A549 (cell line): ENCODE results near the gene RTN4RL1. TPM values are rescaled to one million over a fixed set of nuclear protein-coding genes. Genes with fewer than 3 reads are reported as not detected.

Source experiments
- ATAC-seq, 2 experiments: fragments of 200-7000 bp in 1 of 2; fragments of >200 bp in 1 of 2; cut with Nextera tagmentation in 1 of 2; cut with Tn5 transposase in 1 of 2; 3 replicates each; pipeline versions ENCODE4 v1.8.0 to v1.9.1; 2018 to 2020; ENCODE audit warnings: mild to moderate bottlenecking in 1 of 2, moderate library complexity in 1 of 2
- CTCF ChIA-PET: fragments of 300-600 bp; sonication (Branson Sonifier 250); formaldehyde crosslinking; extraction: SDS; loops from one replicate; lab custom pipeline; 2021; ENCODE audit warnings: antibody characterized with exemption, inconsistent platforms; lab: Yijun Ruan, JAX
- POLR2A ChIA-PET: fragments of 350-600 bp; formaldehyde crosslinking; extraction: SDS; loops from one replicate; lab custom pipeline; 2021; ENCODE audit warnings: antibody characterized with exemption, inconsistent platforms; lab: Yijun Ruan, JAX
- DNase-seq, 2 experiments: peaks; one replicate each; pipeline versions ENCODE4 v3.0.0 to v3.0.0-alpha.2; 2011 to 2016; ENCODE audit warnings: low read depth in 1 of 2, low spot score in 1 of 2
- FAIRE-seq: peaks from 2 replicates; lab custom pipeline; 2011; peaks lifted over from hg19 to GRCh38; lab: Jason Lieb, UNC
- H3K27ac ChIP-seq, 2 experiments: fragments of >200 bp; sonication (Bioruptor Twin); formaldehyde crosslinking; 3 replicates each; pipeline ENCODE4 v1.5.1; 2016 to 2017
- H3K4me1 ChIP-seq: fragments of >200 bp; sonication (Bioruptor Twin); formaldehyde crosslinking; 3 replicates; pipeline ENCODE4 v1.6.1; 2016
- H3K4me2 ChIP-seq: fragments of >200 bp; sonication (Bioruptor Twin); formaldehyde crosslinking; 3 replicates; pipeline ENCODE4 v1.6.1; 2016
- H3K4me3 ChIP-seq: fragments of >200 bp; sonication (Bioruptor Twin); formaldehyde crosslinking; 3 replicates; pipeline ENCODE4 v1.5.1; 2016
- H3K9me3 ChIP-seq: fragments of >200 bp; sonication (Bioruptor Twin); formaldehyde crosslinking; 3 replicates; pipeline ENCODE4 v1.6.1; 2016
- ATOH8 ChIP-seq: fragments of 250-450 bp; sonication (Bioruptor Pico); IDR thresholded peaks from 2 replicates; pipeline ENCODE4 v1.5.0; 2020; ENCODE audit warnings: low read depth, mild to moderate bottlenecking, moderate library complexity
- FOSB ChIP-seq: fragments of 250-450 bp; sonication (Bioruptor Pico); IDR thresholded peaks from 2 replicates; pipeline ENCODE4 v1.5.0; 2020; ENCODE audit warnings: mild to moderate bottlenecking, moderate library complexity
- HDAC2 ChIP-seq: fragments of 200-600 bp; sonication (generic); IDR thresholded peaks from 2 replicates; pipeline ENCODE4 v1.6.1; 2016
- HES2 ChIP-seq: fragments of >200 bp; sonication (Bioruptor Twin); formaldehyde crosslinking; IDR thresholded peaks from 2 replicates; pipeline ENCODE4 v1.6.1; 2016
- HMGXB4 ChIP-seq: fragments of 250-450 bp; sonication (Bioruptor Pico); IDR thresholded peaks from 2 replicates; pipeline ENCODE4 v1.5.0; 2021; ENCODE audit warnings: mild to moderate bottlenecking, moderate library complexity, borderline replicate concordance
- HOXA7 ChIP-seq: fragments of 250-450 bp; sonication (Bioruptor Pico); IDR thresholded peaks from 2 replicates; pipeline ENCODE4 v1.5.0; 2020; ENCODE audit warnings: mild to moderate bottlenecking, moderate library complexity
- HOXB13 ChIP-seq: fragments of 250-450 bp; sonication (Bioruptor Pico); IDR thresholded peaks from 2 replicates; pipeline ENCODE4 v1.5.0; 2020; ENCODE audit warnings: low read depth, mild to moderate bottlenecking, moderate library complexity
- JUNB ChIP-seq: fragments of >200 bp; sonication (Bioruptor Twin); formaldehyde crosslinking; IDR thresholded peaks from 2 replicates; pipeline ENCODE4 v1.6.1; 2016
- NFE2L2 ChIP-seq: fragments of 150-350 bp; conservative IDR thresholded peaks from 2 replicates; pipeline ENCODE4 v1.6.1; 2014; ENCODE audit warnings: low read length
- PBX3 ChIP-seq: IDR thresholded peaks from 2 replicates; pipeline ENCODE4 v1.6.1; 2012
- RAD21 ChIP-seq, 2 experiments: fragments of >200 bp in 1 of 2; sonication (Bioruptor Twin) in 1 of 2; formaldehyde crosslinking in 1 of 2; IDR thresholded peaks in 1 of 2; conservative IDR thresholded peaks in 1 of 2; 2 replicates in 1 of 2; 3 replicates in 1 of 2; pipeline ENCODE4 v1.6.1; 2012 to 2018; ENCODE audit warnings: inconsistent platforms in 1 of 2
- RARB ChIP-seq: fragments of 250-450 bp; sonication (Bioruptor Pico); IDR thresholded peaks from 2 replicates; pipeline ENCODE4 v1.8.0; 2021; ENCODE audit warnings: mild to moderate bottlenecking, moderate library complexity
- RCOR1 ChIP-seq: fragments of 150-350 bp; IDR thresholded peaks from 2 replicates; pipeline ENCODE4 v1.6.1; 2014; ENCODE audit warnings: antibody characterized with exemption, low read length, low read depth
- TFCP2L1 ChIP-seq: fragments of 250-450 bp; sonication (Bioruptor Pico); IDR thresholded peaks from 2 replicates; pipeline ENCODE4 v1.5.0; 2021; ENCODE audit warnings: mild to moderate bottlenecking
- TP53 ChIP-seq: fragments of 250-450 bp; sonication (Bioruptor Pico); IDR thresholded peaks from 2 replicates; pipeline ENCODE4 v1.5.0; 2021; ENCODE audit warnings: mild to moderate bottlenecking, moderate library complexity
- USF2 ChIP-seq: fragments of 450-650 bp; IDR thresholded peaks from 2 replicates; pipeline ENCODE4 v1.6.1; 2014; ENCODE audit warnings: antibody characterized with exemption
- ZNF302 ChIP-seq: fragments of 250-450 bp; sonication (Bioruptor Pico); IDR thresholded peaks from 2 replicates; pipeline ENCODE4 v1.9.0; 2021; ENCODE audit warnings: inconsistent platforms, mild to moderate bottlenecking, moderate library complexity
- ZSCAN20 ChIP-seq: fragments of 250-450 bp; sonication (Bioruptor Pico); IDR thresholded peaks from 2 replicates; pipeline ENCODE4 v1.8.0; 2022; ENCODE audit warnings: mild to moderate bottlenecking, moderate library complexity
- WGBS: methylation state at CpG from one replicate; pipeline ENCODE4 v1.1.6; 2017; ENCODE audit errors: missing lambda C conversion rate; 5-methylcytosine and 5-hydroxymethylcytosine counted together
- polyA plus RNA-seq, 4 experiments: library from polyadenylated mRNA; depleted of rRNA in 3 of 4; stranded (reverse); fragments of >200 nt; fragmentation: RNase III in 1 of 4; extraction: RNeasy Plus Mini Kit Qiagen cat#74134 plus additional on column Dnase treatment in 1 of 4; gene quantifications; 2 replicates in 3 of 4; 3 replicates in 1 of 4; pipeline ENCODE4 v1.2.3, GENCODE V29; 2011 to 2017

Gene RTN4RL1
- polyA plus RNA-seq, 2 of the 4 experiments (the other 2 are of a cell fraction): 0.39 to 1.5 TPM

- no peaks in the 10 kb centered on the region for H3K9me3 ChIP-seq
- H3K4me1 ChIP-seq: no peaks in the 10 kb centered on the region
- 82% methylated on average over 10 of the region's 10 CpGs for WGBS
- no peak for FAIRE-seq
- TF ChIP-seq USF2: no peak
- no peak for TF ChIP-seq RCOR1
- TF ChIP-seq RARB (CRISPR knock-in tag): no peak
- no peak for TF ChIP-seq PBX3
- no peak for TF ChIP-seq FOSB (CRISPR knock-in tag)
- no peak for TF ChIP-seq JUNB
- TF ChIP-seq RAD21 (conservative IDR thresholded peaks at IDR 0.05 in 1 of 2, IDR thresholded peaks at IDR 0.05 in 1 of 2): no peak
- no peak for TF ChIP-seq TP53
- TF ChIP-seq ZSCAN20 (CRISPR knock-in tag): no peak
- TF ChIP-seq HES2: no peak
- no peak overlapping the region for H3K4me3 ChIP-seq
- no peak overlapping the region for H3K4me2 ChIP-seq
- no peak for DNase-seq
- ChIA-PET CTCF (interaction anchor here (0.6 to 5.6 kb wide), 5 partner anchors 13 to 100 kb away, joined by 3 to 31 read pairs (median 3); partner anchors contain the start of genes OVCA2 and RTN4RL1), POLR2A (no interaction called here)
- ATAC-seq: no peak
- H3K27ac ChIP-seq: no peak overlapping the region
These were observed 84.3 kb downstream of the RTN4RL1 start for GRCh38 chr17:1940810-1941185.

- H3K4me3 ChIP-seq: no peak overlapping the region
- ATAC-seq (no peak), DNase-seq (no peak), FAIRE-seq (no peak)
- H3K4me2 ChIP-seq: no peak overlapping the region
- WGBS: 77% methylated on average over 27 of the region's 27 CpGs
- H3K4me1 ChIP-seq: no peaks in the 10 kb centered on the region
- H3K27ac ChIP-seq: no peak overlapping the region
- ChIA-PET POLR2A (no interaction called here), CTCF (interaction anchor here (0.6 to 5.6 kb wide), 8 partner anchors 13 to 114 kb away, joined by 3 to 31 read pairs (median 3); partner anchors contain the start of genes OVCA2 and RTN4RL1)
- TF ChIP-seq NFE2L2: no peak
- no peak for TF ChIP-seq HMGXB4 (CRISPR knock-in tag)
- TF ChIP-seq HOXB13 (CRISPR knock-in tag): no peak
- TF ChIP-seq FOSB (CRISPR knock-in tag): no peak
- no peak for TF ChIP-seq HDAC2
- TF ChIP-seq TFCP2L1 (CRISPR knock-in tag): no peak
- TF ChIP-seq HOXA7: no peak
- TF ChIP-seq ATOH8 (CRISPR knock-in tag): no peak
- no peaks in the 10 kb centered on the region for H3K9me3 ChIP-seq
These were observed 84.9 kb downstream of the RTN4RL1 start for GRCh38 chr17:1939981-1940809.

GRCh38 chr17:1937461-1937860 is 87.7 kb downstream of the RTN4RL1 start:
- ChIA-PET CTCF (interaction anchor here (1.0 to 1.5 kb wide), 6 partner anchors 15 to 307 kb away, joined by 3 to 7 read pairs (median 4); partner anchors contain the start of gene OVCA2), POLR2A (no interaction called here)
- Histone ChIP-seq H3K4me3 (no peak overlapping the region), H3K4me2 (no peak overlapping the region), H3K27ac (no peak overlapping the region), H3K4me1 (no peaks in the 10 kb centered on the region), H3K9me3 (no peaks in the 10 kb centered on the region)
- FAIRE-seq: no peak
- TF ChIP-seq ZNF302 (no peak), RAD21 (conservative IDR thresholded peaks at IDR 0.05 in 1 of 2, IDR thresholded peaks at IDR 0.05 in 1 of 2) (no peak)
- TF ChIP-seq, all 56 proteins: peak for 0
- 85% methylated on average over 24 of the region's 25 CpGs for WGBS
- no peak for DNase-seq
- ATAC-seq: no peak
